Vagina (tissue), 2 donors: ENCODE measurements around the gene POU2F3. TPM values are rescaled to one million over a fixed set of nuclear protein-coding genes. Genes with fewer than 3 reads are reported as not detected.
A peak's percentile ranks its signal among the peaks of the same experiment; 100 is the strongest.

Experiments used
- DNase-seq, 2 donors: peaks; one replicate each; pipeline ENCODE4 v3.0.0-alpha.2; 2017; ENCODE audit errors: extremely low spot score in 2 of 2
- H3K27ac ChIP-seq: fragments of 200-600 bp; sonication (generic); one replicate; pipeline ENCODE4 v1.5.1; 2019
- H3K27me3 ChIP-seq: fragments of 200-600 bp; sonication (generic); one replicate; pipeline ENCODE4 v1.5.1; 2019
- H3K36me3 ChIP-seq, 2 donors: fragments of 200-600 bp; sonication (generic); one replicate each; pipeline ENCODE4 v1.5.1; 2017 to 2019
- H3K4me1 ChIP-seq: fragments of 200-600 bp; sonication (generic); one replicate; pipeline ENCODE4 v1.5.1; 2019
- H3K4me3 ChIP-seq, 2 donors: fragments of 200-600 bp; sonication (generic); 1 replicate in 1 of 2; 2 replicates in 1 of 2; pipeline ENCODE4 v1.5.1; 2016 to 2019
- H3K9me3 ChIP-seq: fragments of 200-600 bp; sonication (generic); one replicate; pipeline ENCODE4 v1.5.1; 2019
- CTCF ChIP-seq, 3 experiments: fragments of 450-650 bp in 2 of 3; fragments of 200-600 bp in 1 of 3; sonication (generic) in 1 of 3; IDR thresholded peaks; one replicate each; pipeline ENCODE4 v1.5.1; 2017 to 2019; ENCODE audit warnings: antibody characterized with exemption in 3 of 3, mild to moderate bottlenecking in 2 of 3, moderate library complexity in 2 of 3
- POLR2A ChIP-seq, 2 donors: fragments of 450-650 bp; IDR thresholded peaks; one replicate each; pipeline ENCODE4 v1.6.1; 2017; ENCODE audit warnings: antibody characterized with exemption in 2 of 2, mild to moderate bottlenecking in 2 of 2, moderate library complexity in 2 of 2
- POLR2AphosphoS5 ChIP-seq, 2 donors: sonication (generic); formaldehyde crosslinking; IDR thresholded peaks; one replicate each; pipeline ENCODE4 v1.9.0; 2017; ENCODE audit warnings: antibody characterized with exemption in 2 of 2, mild to moderate bottlenecking in 2 of 2, low read depth in 1 of 2; ENCODE audit not compliant: insufficient read depth in 1 of 2
- intact Hi-C: fragments of 100-400 bp; cut with DNase I; formaldehyde crosslinking; loops from one replicate; pipeline ENCODE4 v1.15.1; 2023
- total RNA-seq: library from RNA; depleted of rRNA; stranded (reverse); fragments of >200 nt; gene quantifications from one replicate; pipeline ENCODE4 v1.2.3, GENCODE V29; 2016

Gene POU2F3
- total RNA-seq, 1 donor from 2014 or later, result 2.7 TPM

- Histone ChIP-seq H3K4me1 (peaks cover 64% of the 10 kb centered on the region), H3K9me3 (no peaks in the 10 kb centered on the region), H3K4me3 (peak overlapping the region; percentile 80 to 94), H3K27me3 (no peaks in the 10 kb centered on the region), H3K36me3 (no peaks in the 10 kb centered on the region), H3K27ac (peak overlapping the region; percentile 98)
- TF ChIP-seq POLR2AphosphoS5 (IDR thresholded peaks at IDR 0.05; ENCODE audit: insufficient read depth in 1 of 2, low read depth in 1 of 2), result no peak
- no peak for TF ChIP-seq CTCF (IDR thresholded peaks at IDR 0.05)
- TF ChIP-seq POLR2A (IDR thresholded peaks at IDR 0.05), result no peak
- no peak for DNase-seq
- intact Hi-C loops, result loop anchor here (5.0 kb wide), 1 partner anchor 60 kb away; no protein-coding TSS in a partner anchor
These were observed 97.6 kb downstream of the POU2F3 start for GRCh38 chr11:120337355-120338106.

- H3K36me3 ChIP-seq, result no peaks in the 10 kb centered on the region
- H3K4me3 ChIP-seq, result peak overlapping the region; percentile 80 to 94
- no peaks in the 10 kb centered on the region for H3K9me3 ChIP-seq
- peak overlapping the region; percentile 98 for H3K27ac ChIP-seq
- DNase-seq, result no peak
- peaks cover 65% of the 10 kb centered on the region for H3K4me1 ChIP-seq
- TF ChIP-seq CTCF (IDR thresholded peaks at IDR 0.05) (no peak), POLR2A (IDR thresholded peaks at IDR 0.05) (no peak), POLR2AphosphoS5 (IDR thresholded peaks at IDR 0.05; ENCODE audit: insufficient read depth in 1 of 2, low read depth in 1 of 2) (peak in 1 of 2 donors; percentile 68)
- H3K27me3 ChIP-seq, result no peaks in the 10 kb centered on the region
- intact Hi-C loops, result loop anchor here (5.0 kb wide), 1 partner anchor 59 kb away; no protein-coding TSS in a partner anchor
These were observed 98.4 kb downstream of the POU2F3 start for GRCh38 chr11:120338107-120338933.

GRCh38 chr11:120339394-120339890 lies 99.5 kb downstream of the POU2F3 start:
- peaks cover 65% of the 10 kb centered on the region for H3K4me1 ChIP-seq
- peak overlapping the region; percentile 98 for H3K27ac ChIP-seq
- intact Hi-C loops, result loop anchor here (5.0 kb wide), 1 partner anchor 58 kb away; no protein-coding TSS in a partner anchor
- DNase-seq, result no peak
- no peak for TF ChIP-seq CTCF (IDR thresholded peaks at IDR 0.05)
- peak in 1 of 2 donors; percentile 19 for TF ChIP-seq POLR2A (IDR thresholded peaks at IDR 0.05)
- TF ChIP-seq POLR2AphosphoS5 (IDR thresholded peaks at IDR 0.05; ENCODE audit: insufficient read depth in 1 of 2, low read depth in 1 of 2), result peak in 1 of 2 donors; percentile 44
- peak overlapping the region; percentile 35 to 80 for H3K4me3 ChIP-seq
- H3K27me3 ChIP-seq, result no peaks in the 10 kb centered on the region
- H3K9me3 ChIP-seq, result no peaks in the 10 kb centered on the region
- H3K36me3 ChIP-seq, result no peaks in the 10 kb centered on the region

GRCh38 chr11:120340529-120340928 lies 100.6 kb downstream of the POU2F3 start:
- no peaks in the 10 kb centered on the region for H3K9me3 ChIP-seq
- H3K4me3 ChIP-seq, result peak overlapping the region in 1 of 2 donors; percentile 80
- DNase-seq, result no peak
- intact Hi-C loops, result no loop called here
- TF ChIP-seq POLR2AphosphoS5 (IDR thresholded peaks at IDR 0.05; ENCODE audit: insufficient read depth in 1 of 2, low read depth in 1 of 2) (no peak), CTCF (IDR thresholded peaks at IDR 0.05) (no peak), POLR2A (IDR thresholded peaks at IDR 0.05) (no peak)
- H3K4me1 ChIP-seq, result peaks cover 70% of the 10 kb centered on the region
- no peaks in the 10 kb centered on the region for H3K27me3 ChIP-seq
- H3K27ac ChIP-seq, result peak overlapping the region; percentile 98
- no peaks in the 10 kb centered on the region for H3K36me3 ChIP-seq
